IMR-90 (cell line): ENCODE results near the gene KLHL11. TPM values are rescaled to one million over a fixed set of nuclear protein-coding genes. Genes with fewer than 3 reads are reported as not detected.

ENCODE experiments used
- ATAC-seq: fragments of 200-7000 bp; cut with Tn5 transposase; 2 replicates; pipeline ENCODE4 v1.9.1; 2020; ENCODE audit warnings: low read depth, mild to moderate bottlenecking, moderate library complexity
- BruUV-seq: library from RNA; stranded (reverse); fragments of 400-500 nt; replicated peaks from 2 replicates; lab custom pipeline; 2021; lab: Mats Ljungman, UMichigan
- CTCF ChIA-PET: fragments of 300-600 bp; formaldehyde crosslinking; extraction: SDS; loops from one replicate; lab custom pipeline; 2021; ENCODE audit warnings: antibody characterized with exemption; lab: Yijun Ruan, JAX
- POLR2A ChIA-PET: fragments of 300-600 bp; sonication (Branson Sonifier 250); formaldehyde crosslinking; loops from one replicate; lab custom pipeline; 2022; ENCODE audit warnings: antibody characterized with exemption; ENCODE audit not compliant: unreplicated experiment; lab: Charles Lee
- DNase-seq: peaks from one replicate; pipeline ENCODE4 v3.0.0; 2013
- H2AFZ ChIP-seq: replicated peaks from 2 replicates; pipeline ENCODE3; 2013; ENCODE audit warnings: low read length, mild to moderate bottlenecking; ENCODE audit not compliant: poor library complexity
- H2AK5ac ChIP-seq: 2 replicates; pipeline ENCODE4 v1.6.1; 2013; ENCODE audit warnings: low read depth, low read length, inconsistent platforms
- H2AK9ac ChIP-seq: replicated peaks from 2 replicates; pipeline ENCODE3; 2013; ENCODE audit warnings: mild to moderate bottlenecking, low read depth, low read length, moderate library complexity; ENCODE audit not compliant: poor library complexity
- H2BK120ac ChIP-seq: 2 replicates; pipeline ENCODE4 v1.6.1; 2013; ENCODE audit warnings: low read depth, low read length, inconsistent platforms
- H2BK15ac ChIP-seq: 3 replicates; pipeline ENCODE4 v1.6.1; 2013; ENCODE audit warnings: low read depth, low read length, inconsistent platforms
- H2BK20ac ChIP-seq: 2 replicates; pipeline ENCODE4 v1.6.1; 2013; ENCODE audit warnings: low read depth, mild to moderate bottlenecking, inconsistent platforms, low read length, moderate library complexity
- H2BK5ac ChIP-seq: 2 replicates; pipeline ENCODE4 v1.6.1; 2013; ENCODE audit warnings: mild to moderate bottlenecking, low read depth, low read length, inconsistent platforms; ENCODE audit not compliant: poor library complexity, severe bottlenecking
- H3K14ac ChIP-seq: replicated peaks from 2 replicates; pipeline ENCODE4 v1.6.1; 2013; ENCODE audit warnings: low read depth, low read length, inconsistent platforms
- H3K18ac ChIP-seq: 2 replicates; pipeline ENCODE4 v1.6.1; 2013; ENCODE audit warnings: low read depth, low read length, control low read depth
- H3K23ac ChIP-seq: 2 replicates; pipeline ENCODE4 v1.6.1; 2013; ENCODE audit warnings: low read depth, low read length, inconsistent platforms
- H3K27ac ChIP-seq: 2 replicates; pipeline ENCODE4 v1.5.1; 2013; ENCODE audit warnings: mild to moderate bottlenecking, control low read depth, low read length; ENCODE audit not compliant: insufficient read depth
- H3K27me3 ChIP-seq: 2 replicates; pipeline ENCODE4 v1.6.1; 2013; ENCODE audit warnings: low read length; ENCODE audit not compliant: control insufficient read depth, insufficient read depth
- H3K36me3 ChIP-seq: 2 replicates; pipeline ENCODE4 v1.6.1; 2013; ENCODE audit warnings: low read length, mixed read lengths; ENCODE audit not compliant: control insufficient read depth, insufficient read depth
- H3K4ac ChIP-seq: 2 replicates; pipeline ENCODE4 v1.6.1; 2013; ENCODE audit warnings: low read depth, low read length, inconsistent platforms
- H3K4me1 ChIP-seq: 2 replicates; pipeline ENCODE4 v1.6.1; 2013; ENCODE audit warnings: low read length, mixed read lengths; ENCODE audit not compliant: control insufficient read depth, insufficient read depth
- H3K4me2 ChIP-seq: 2 replicates; pipeline ENCODE4 v1.6.1; 2013; ENCODE audit warnings: low read depth, mild to moderate bottlenecking, control low read depth, low read length, moderate library complexity
- H3K4me3 ChIP-seq: 2 replicates; pipeline ENCODE4 v1.5.1; 2013; ENCODE audit warnings: low read depth, mild to moderate bottlenecking, control low read depth, low read length, moderate library complexity; ENCODE audit not compliant: insufficient read depth
- H3K56ac ChIP-seq: 2 replicates; pipeline ENCODE4 v1.6.1; 2013; ENCODE audit warnings: low read length, inconsistent platforms; ENCODE audit not compliant: insufficient read depth; ENCODE audit errors: extremely low read depth
- H3K79me1 ChIP-seq, 2 experiments: 2 replicates each; pipeline ENCODE4 v1.6.1; 2013; ENCODE audit warnings: low read length in 2 of 2, inconsistent platforms in 1 of 2, low read depth in 1 of 2
- H3K9ac ChIP-seq: 2 replicates; pipeline ENCODE4 v1.6.1; 2013; ENCODE audit warnings: low read depth, low read length, control low read depth
- H3K9me1 ChIP-seq: 2 replicates; pipeline ENCODE4 v1.6.1; 2013; ENCODE audit warnings: low read length, inconsistent platforms; ENCODE audit not compliant: insufficient read depth
- H3K9me3 ChIP-seq: 2 replicates; pipeline ENCODE4 v1.6.1; 2013; ENCODE audit warnings: low read length; ENCODE audit not compliant: control insufficient read depth, insufficient read depth
- H4K20me1 ChIP-seq: 2 replicates; pipeline ENCODE4 v1.6.1; 2013; ENCODE audit warnings: low read length, inconsistent platforms; ENCODE audit not compliant: insufficient read depth
- H4K5ac ChIP-seq: 2 replicates; pipeline ENCODE4 v1.6.1; 2013; ENCODE audit warnings: mild to moderate bottlenecking, low read depth, low read length, control low read depth
- H4K8ac ChIP-seq, 2 experiments: 2 replicates each; pipeline ENCODE4 v1.6.1; 2013; ENCODE audit warnings: low read depth in 2 of 2, low read length in 2 of 2, control low read depth in 1 of 2, inconsistent platforms in 1 of 2
- H4K91ac ChIP-seq: 2 replicates; pipeline ENCODE4 v1.6.1; 2013; ENCODE audit warnings: low read depth, low read length, inconsistent platforms; ENCODE audit not compliant: insufficient read depth
- BHLHE40 ChIP-seq: fragments of 150-350 bp; IDR thresholded peaks from 2 replicates; pipeline ENCODE4 v1.6.1; 2016; ENCODE audit warnings: mild to moderate bottlenecking, low read depth, low read length
- CHD1 ChIP-seq: IDR thresholded peaks from 2 replicates; pipeline ENCODE4 v1.6.1; 2012; ENCODE audit warnings: low read depth, low read length, improper control_type of control experiment
- MAFK ChIP-seq: IDR thresholded peaks from 2 replicates; pipeline ENCODE4 v1.6.1; 2012; ENCODE audit warnings: low read depth, low read length, improper control_type of control experiment
- NFE2L2 ChIP-seq: fragments of 150-350 bp; IDR thresholded peaks from 2 replicates; pipeline ENCODE4 v1.6.1; 2016; ENCODE audit warnings: low read depth, mild to moderate bottlenecking, low read length
- RAD21 ChIP-seq: IDR thresholded peaks from 2 replicates; pipeline ENCODE4 v1.6.1; 2012; ENCODE audit warnings: low read length, improper control_type of control experiment
- WGBS, 2 experiments: methylation state at CpG; one replicate each; pipeline versions ENCODE4 v1.1.5 to v1.1.7; 2013; ENCODE audit warnings: missing lambda C conversion rate in 2 of 2; ENCODE audit not compliant: insufficient read length in 1 of 2; ENCODE audit errors: extremely low coverage in 2 of 2; 5-methylcytosine and 5-hydroxymethylcytosine counted together
- dilution Hi-C: fragments of 300-500 bp; cut with HindIII; formaldehyde crosslinking; loops from one replicate; pipeline ENCODE4 v1.14.3; 2018; ENCODE audit warnings: low sequenced_read_pairs; ENCODE audit not compliant: unreplicated experiment
- in situ Hi-C: fragments of 300-500 bp; cut with MboI; formaldehyde crosslinking; loops from 3 replicates; pipeline ENCODE4 v1.14.3; 2019; ENCODE audit warnings: low sequenced_read_pairs, inconsistent platforms, mixed read lengths
- intact Hi-C: fragments of 100-400 bp; cut with micrococcal nuclease; formaldehyde crosslinking; loops from 2 replicates; pipeline ENCODE4 v1.10.0; 2022
- polyA plus RNA-seq, 3 experiments: library from polyadenylated mRNA; depleted of rRNA; stranded (reverse); fragments of >200 nt; gene quantifications; 2 replicates each; pipeline ENCODE4 v1.2.3, GENCODE V29; 2012; ENCODE audit warnings: low replicate concordance in 1 of 3
- total RNA-seq: library from RNA; depleted of rRNA; stranded (reverse); fragments of >200 nt; gene quantifications from 2 replicates; pipeline ENCODE4 v1.2.3, GENCODE V29; 2012

The KLHL11 gene
- total and polyA plus RNA-seq, 2 of the 4 experiments (the other 2 are of a cell fraction): 4.1 to 38.5 TPM

GRCh38 chr17:41904242-41904841, 39.1 kb upstream of the KLHL11 start:
- WGBS, 2 experiments: 96% methylated on average over 4 of the region's 7 CpGs; no CpG with 5 or more reads in 1 of the 2 experiments
- Histone ChIP-seq H2BK20ac (no peak overlapping the region), H3K4ac (no peak overlapping the region), H3K18ac (no peak overlapping the region), H2AK5ac (no peak overlapping the region), H4K8ac (no peak overlapping the region), H4K20me1 (peaks cover 22% of the 10 kb centered on the region), H3K9ac (no peak overlapping the region), H2AFZ (peak overlapping the region; percentile 7), H3K9me3 (no peaks in the 10 kb centered on the region), H3K79me1 (peaks cover 55 to 80% of the 10 kb centered on the region in 2 experiments), H2AK9ac (no peak overlapping the region), H4K5ac (no peak overlapping the region), H2BK120ac (no peak overlapping the region), H3K56ac (no peak overlapping the region), H3K4me1 (peaks cover 21% of the 10 kb centered on the region), H2BK5ac (no peak overlapping the region), H3K27me3 (no peaks in the 10 kb centered on the region), H3K36me3 (peaks cover 77% of the 10 kb centered on the region), H3K4me3 (no peak overlapping the region), H2BK15ac (no peak overlapping the region), H3K23ac (no peak overlapping the region), H3K27ac (no peak overlapping the region), H3K9me1 (peaks cover 24% of the 10 kb centered on the region), H4K91ac (no peak overlapping the region), H3K14ac (no peak overlapping the region), H3K4me2 (no peak overlapping the region)
- no TSS peak for BruUV-seq
- CTCF ChIA-PET: no interaction called here
- DNase-seq (no peak), ATAC-seq (no peak)
- intact Hi-C loops (no loop called here), in situ Hi-C loops (no loop called here), dilution Hi-C loops (no loop called here)
- POLR2A ChIA-PET: no interaction called here
- TF ChIP-seq BHLHE40 (no peak), MAFK (no peak), RAD21 (no peak), NFE2L2 (no peak), CHD1 (no peak)
